Panc1 (cell line): ENCODE data around the gene ZNF292. TPM values are rescaled to one million over a fixed set of nuclear protein-coding genes. Genes with fewer than 3 reads are reported as not detected.
"Not testable (repeated sequence)": the region's sequence is repeated elsewhere in the genome, so short reads cannot be mapped to it uniquely, and the experiment has no call there.

ENCODE experiments used
- ATAC-seq: fragments of 200-7000 bp; cut with Tn5 transposase; 2 replicates; pipeline ENCODE4 v1.9.1; 2020; ENCODE audit warnings: mild to moderate bottlenecking, moderate library complexity
- BruUV-seq: library from RNA; stranded (reverse); fragments of 400-500 nt; replicated peaks from 2 replicates; lab custom pipeline; 2021; lab: Mats Ljungman, UMichigan
- CTCF ChIA-PET: fragments of 300-600 bp; sonication (Branson Sonifier 250); formaldehyde crosslinking; loops from one replicate; lab custom pipeline; 2022; ENCODE audit warnings: antibody characterized with exemption; lab: Charles Lee
- POLR2A ChIA-PET: fragments of 300-600 bp; sonication (Branson Sonifier 250); formaldehyde crosslinking; loops from one replicate; lab custom pipeline; 2022; ENCODE audit warnings: antibody characterized with exemption; lab: Charles Lee
- DNase-seq: peaks from one replicate; pipeline ENCODE4 v3.0.0-alpha.2; 2010; ENCODE audit warnings: low read depth, low spot score
- H3K27ac ChIP-seq: 2 replicates; pipeline ENCODE4 v1.5.1; 2011; ENCODE audit warnings: mild to moderate bottlenecking, low read length, inconsistent platforms
- H3K27me3 ChIP-seq: fragments of 200-500 bp; sonication (Bioruptor generic); 2 replicates; pipeline ENCODE4 v1.6.0; 2014; ENCODE audit warnings: low read length, inconsistent platforms; ENCODE audit not compliant: control insufficient read depth, insufficient read depth
- H3K36me3 ChIP-seq: fragments of 200-500 bp; sonication (Bioruptor generic); 2 replicates; pipeline ENCODE4 v1.5.1; 2014; ENCODE audit warnings: inconsistent platforms, mild to moderate bottlenecking, low read length, moderate library complexity; ENCODE audit not compliant: control insufficient read depth, insufficient read depth
- H3K4me1 ChIP-seq: 2 replicates; pipeline ENCODE4 v1.5.1; 2011; ENCODE audit warnings: inconsistent platforms, mild to moderate bottlenecking, low read length, moderate library complexity; ENCODE audit not compliant: control insufficient read depth, insufficient read depth
- H3K4me3 ChIP-seq, 2 experiments: 2 replicates each; pipeline ENCODE4 v1.5.1; 2011 to 2012; ENCODE audit warnings: low read depth in 2 of 2, low read length in 2 of 2, mild to moderate bottlenecking in 2 of 2, inconsistent platforms in 1 of 2, moderate library complexity in 1 of 2
- H3K9me3 ChIP-seq: fragments of 200-500 bp; sonication (Bioruptor generic); 2 replicates; pipeline ENCODE4 v1.5.1; 2014; ENCODE audit warnings: low read depth, mild to moderate bottlenecking, inconsistent platforms, low read length, moderate library complexity; ENCODE audit not compliant: control insufficient read depth, insufficient read depth
- CTCF ChIP-seq: fragments of 450-650 bp; IDR thresholded peaks from 2 replicates; pipeline ENCODE4 v1.5.1; 2017; ENCODE audit warnings: mild to moderate bottlenecking
- POLR2AphosphoS5 ChIP-seq: IDR thresholded peaks from 2 replicates; pipeline ENCODE4 v1.6.1; 2012; ENCODE audit warnings: mild to moderate bottlenecking, low read depth, low read length, moderate library complexity
- SIN3A ChIP-seq: IDR thresholded peaks from 2 replicates; pipeline ENCODE4 v1.6.1; 2012; ENCODE audit warnings: low read depth, mild to moderate bottlenecking, low read length, moderate library complexity, borderline replicate concordance; ENCODE audit not compliant: insufficient read depth
- TCF7L2 ChIP-seq: IDR thresholded peaks from 2 replicates; pipeline ENCODE4 v1.6.1; 2011; ENCODE audit warnings: mild to moderate bottlenecking, low read depth, low read length, inconsistent platforms
- in situ Hi-C: cut with HindIII; loops from 2 replicates; pipeline ENCODE4 v1.10.0; 2016; ENCODE audit warnings: low sequenced_read_pairs, low pct_unique_long_range_greater_than_20kb
- intact Hi-C: fragments of 100-400 bp; cut with micrococcal nuclease; formaldehyde crosslinking; loops from one replicate; pipeline ENCODE4 v1.10.0; 2022; ENCODE audit not compliant: unreplicated experiment
- total RNA-seq: library from RNA; stranded (reverse); gene quantifications from one replicate; pipeline ENCODE4 v1.2.1, GENCODE V29; 2021; ENCODE audit not compliant: unreplicated experiment
- TF ChIP-seq, protein P1 (sequence below), 2 experiments: IDR thresholded peaks; 2 replicates each; pipeline ENCODE4 v1.6.1; 2011 to 2012; ENCODE audit warnings: low read depth in 2 of 2, control low read depth in 1 of 2, low read length in 1 of 2, mild to moderate bottlenecking in 1 of 2, moderate library complexity in 1 of 2; ENCODE audit not compliant: insufficient read depth in 1 of 2

Gene ZNF292
- total RNA-seq, 1 experiment from 2014 or later: 38.2 TPM

DNA sequence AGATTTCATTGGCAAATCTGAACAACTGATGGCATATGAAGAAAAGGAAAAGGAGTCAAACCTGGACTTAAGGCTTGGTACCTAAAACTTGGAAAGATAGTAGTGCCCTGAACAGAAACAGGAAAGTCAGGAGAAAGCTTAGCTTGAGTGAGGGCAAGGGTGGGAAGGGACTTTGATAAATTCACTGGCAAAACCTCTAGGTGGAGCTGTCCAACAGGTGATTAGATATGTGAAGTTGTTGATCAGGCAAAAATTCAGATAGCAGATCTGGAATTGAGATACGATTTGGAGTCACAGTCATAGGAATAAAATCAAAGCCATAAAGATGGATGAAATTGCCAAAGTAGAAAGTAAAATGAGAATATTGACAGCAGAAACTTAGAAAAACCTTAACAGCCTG is 16.1 kb upstream of the ZNF292 start:
- TF ChIP-seq, protein P1, sequence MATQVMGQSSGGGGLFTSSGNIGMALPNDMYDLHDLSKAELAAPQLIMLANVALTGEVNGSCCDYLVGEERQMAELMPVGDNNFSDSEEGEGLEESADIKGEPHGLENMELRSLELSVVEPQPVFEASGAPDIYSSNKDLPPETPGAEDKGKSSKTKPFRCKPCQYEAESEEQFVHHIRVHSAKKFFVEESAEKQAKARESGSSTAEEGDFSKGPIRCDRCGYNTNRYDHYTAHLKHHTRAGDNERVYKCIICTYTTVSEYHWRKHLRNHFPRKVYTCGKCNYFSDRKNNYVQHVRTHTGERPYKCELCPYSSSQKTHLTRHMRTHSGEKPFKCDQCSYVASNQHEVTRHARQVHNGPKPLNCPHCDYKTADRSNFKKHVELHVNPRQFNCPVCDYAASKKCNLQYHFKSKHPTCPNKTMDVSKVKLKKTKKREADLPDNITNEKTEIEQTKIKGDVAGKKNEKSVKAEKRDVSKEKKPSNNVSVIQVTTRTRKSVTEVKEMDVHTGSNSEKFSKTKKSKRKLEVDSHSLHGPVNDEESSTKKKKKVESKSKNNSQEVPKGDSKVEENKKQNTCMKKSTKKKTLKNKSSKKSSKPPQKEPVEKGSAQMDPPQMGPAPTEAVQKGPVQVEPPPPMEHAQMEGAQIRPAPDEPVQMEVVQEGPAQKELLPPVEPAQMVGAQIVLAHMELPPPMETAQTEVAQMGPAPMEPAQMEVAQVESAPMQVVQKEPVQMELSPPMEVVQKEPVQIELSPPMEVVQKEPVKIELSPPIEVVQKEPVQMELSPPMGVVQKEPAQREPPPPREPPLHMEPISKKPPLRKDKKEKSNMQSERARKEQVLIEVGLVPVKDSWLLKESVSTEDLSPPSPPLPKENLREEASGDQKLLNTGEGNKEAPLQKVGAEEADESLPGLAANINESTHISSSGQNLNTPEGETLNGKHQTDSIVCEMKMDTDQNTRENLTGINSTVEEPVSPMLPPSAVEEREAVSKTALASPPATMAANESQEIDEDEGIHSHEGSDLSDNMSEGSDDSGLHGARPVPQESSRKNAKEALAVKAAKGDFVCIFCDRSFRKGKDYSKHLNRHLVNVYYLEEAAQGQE (IDR thresholded peaks at IDR 0.05; ENCODE audit: insufficient read depth in 1 of 2, low read depth in 2 of 2, low read length in 1 of 2): no peak
- TF ChIP-seq TCF7L2 (no peak), POLR2AphosphoS5 (no peak), CTCF (peak; percentile 78), SIN3A (no peak)
- intact Hi-C loops (loop anchor here (5.0 kb wide), 2 partner anchors 98 to 253 kb away; no protein-coding TSS in a partner anchor), in situ Hi-C loops (no loop called here)
- CTCF ChIA-PET: no interaction called here
- Histone ChIP-seq H3K9me3 (no peaks in the 10 kb centered on the region), H3K27ac (no peak overlapping the region), H3K36me3 (no peaks in the 10 kb centered on the region), H3K4me1 (no peaks in the 10 kb centered on the region), H3K27me3 (no peaks in the 10 kb centered on the region; the same call in 1 of the 2 replicates), H3K4me3 (no peak overlapping the region)
- BruUV-seq: no TSS peak
- DNase-seq: no peak
- POLR2A ChIA-PET: no interaction called here
- ATAC-seq: peak; percentile 84

GRCh38 chr6:87139927-87140326 is 15.4 kb upstream of the ZNF292 start:
- ATAC-seq, DNase-seq, in situ Hi-C loops, H3K4me3 ChIP-seq, BruUV-seq, H3K27me3 ChIP-seq, H3K36me3 ChIP-seq, H3K9me3 ChIP-seq, H3K27ac ChIP-seq, CTCF ChIA-PET, H3K4me1 ChIP-seq: not testable (repeated sequence)
- POLR2A ChIA-PET: interaction anchor here (0.6 kb wide), 1 partner anchor 268 kb away, joined by 3 read pairs; no protein-coding TSS in a partner anchor
- intact Hi-C loops: loop anchor here (5.0 kb wide), 2 partner anchors 97 to 252 kb away; no protein-coding TSS in a partner anchor

DNA sequence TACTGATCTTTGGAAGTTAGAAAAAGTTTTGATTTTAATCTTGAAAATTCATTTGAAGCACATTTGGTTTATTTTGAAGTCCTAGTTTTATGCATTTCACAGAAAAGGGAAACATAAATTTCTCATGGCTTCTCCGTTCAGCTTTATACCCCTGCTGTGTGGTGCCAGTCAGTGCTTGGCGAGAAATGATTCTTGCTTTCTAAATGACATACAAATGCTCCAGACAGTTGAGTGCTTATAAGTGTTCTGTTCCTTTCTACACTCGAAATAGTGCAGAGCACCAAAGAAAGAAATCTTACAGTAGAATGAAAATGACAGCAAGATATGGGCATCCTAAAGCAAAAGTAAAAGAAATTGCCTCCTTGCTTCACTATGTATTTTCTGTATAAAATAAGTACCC is 9.0 kb upstream of the ZNF292 start:
- CTCF ChIA-PET: no interaction called here
- ATAC-seq (no peak), DNase-seq (no peak)
- TF ChIP-seq SIN3A (no peak), TCF7L2 (no peak), POLR2AphosphoS5 (no peak), CTCF (no peak)
- TF ChIP-seq, protein P1 (IDR thresholded peaks at IDR 0.05; ENCODE audit: insufficient read depth in 1 of 2, low read depth in 2 of 2, low read length in 1 of 2): no peak
- Histone ChIP-seq H3K4me1 (peaks cover 2% of the 10 kb centered on the region; the same call in 1 of the 2 replicates), H3K27me3 (no peaks in the 10 kb centered on the region), H3K4me3 (no peak overlapping the region), H3K9me3 (no peaks in the 10 kb centered on the region), H3K27ac (no peak overlapping the region), H3K36me3 (no peaks in the 10 kb centered on the region)
- intact Hi-C loops: no loop called here
- POLR2A ChIA-PET: no interaction called here
- in situ Hi-C loops: no loop called here
- no TSS peak for BruUV-seq
